ENCODE measurements around the gene JPT2. TPM values are rescaled to one million over a fixed set of nuclear protein-coding genes. Genes with fewer than 3 reads are reported as not detected.
A peak's percentile ranks its signal among the peaks of the same experiment; 100 is the strongest.
"Not testable (repeated sequence)": the region's sequence is repeated elsewhere in the genome, so short reads cannot be mapped to it uniquely, and the experiment has no call there.

Gene JPT2
- total RNA-seq, 2 donors from 2014 or later: 15.5 to 24.4 TPM

GRCh38 chr16:1715220-1715619, 37.1 kb downstream of the JPT2 start:
- Histone ChIP-seq H3K36me3 (replicated peaks in 1 of 2; ENCODE audit: insufficient read depth in 1 of 2, low read depth in 2 of 2) (no peaks in the 10 kb centered on the region), H3K4me1 (peaks cover 5% of the 10 kb centered on the region), H3K4me3 (no peak overlapping the region), H3K27me3 (no peaks in the 10 kb centered on the region), H3K27ac (no peak overlapping the region), H3K9me3 (no peaks in the 10 kb centered on the region)
- no peak for DNase-seq
- 82 to 92% methylated on average over 12 of the region's 12 CpGs for WGBS, 2 donors
- intact Hi-C loops (cut with DNase I): no loop called here
- no peak for ATAC-seq
- TF ChIP-seq CTCF (IDR thresholded peaks at IDR 0.05): no peak

GRCh38 chr16:1718236-1718635, 40.2 kb downstream of the JPT2 start:
- H3K36me3 ChIP-seq (replicated peaks in 1 of 2; ENCODE audit: insufficient read depth in 1 of 2, low read depth in 2 of 2); H3K27me3 ChIP-seq; H3K27ac ChIP-seq; DNase-seq; H3K9me3 ChIP-seq; ATAC-seq; intact Hi-C loops (cut with DNase I); H3K4me3 ChIP-seq: not testable (repeated sequence)
- WGBS, 2 donors: 95 to 97% methylated on average over 10 of the region's 10 CpGs
- peaks cover 20% of the 10 kb centered on the region for H3K4me1 ChIP-seq

GRCh38 chr16:1719559-1720229, 41.6 kb downstream of the JPT2 start:
- H3K27me3 ChIP-seq; H3K4me3 ChIP-seq; intact Hi-C loops (cut with DNase I); ATAC-seq; H3K36me3 ChIP-seq (replicated peaks in 1 of 2; ENCODE audit: insufficient read depth in 1 of 2, low read depth in 2 of 2); H3K9me3 ChIP-seq; H3K27ac ChIP-seq: not testable (repeated sequence)
- peak in 1 of 4 donors; percentile 19 for DNase-seq
- WGBS, 2 donors: 79 to 81% methylated on average over 12 of the region's 12 CpGs
- H3K4me1 ChIP-seq: peaks cover 23% of the 10 kb centered on the region

- H3K9me3 ChIP-seq: no peaks in the 10 kb centered on the region
- peak overlapping the region in 1 of 4 donors; percentile 53 for H3K27ac ChIP-seq
- no peak for DNase-seq
- peaks cover 0 to 3% of the 10 kb centered on the region in 2 donors for H3K36me3 ChIP-seq (replicated peaks in 1 of 2; ENCODE audit: insufficient read depth in 1 of 2, low read depth in 2 of 2)
- no peak overlapping the region for H3K4me3 ChIP-seq
- H3K4me1 ChIP-seq: peaks cover 23% of the 10 kb centered on the region
- H3K27me3 ChIP-seq: no peaks in the 10 kb centered on the region
- intact Hi-C loops (cut with DNase I): no loop called here
- ATAC-seq: no peak
- no peak for TF ChIP-seq CTCF (IDR thresholded peaks at IDR 0.05)
- no peak for TF ChIP-seq POLR2A (IDR thresholded peaks at IDR 0.05)
- WGBS, 2 donors: 90 to 97% methylated on average over 7 to 9 of the region's 9 CpGs
Observed at GRCh38 chr16:1721372-1721771, 43.3 kb downstream of the JPT2 start.

- TF ChIP-seq POLR2A (IDR thresholded peaks at IDR 0.05): no peak
- TF ChIP-seq CTCF (IDR thresholded peaks at IDR 0.05): peak; percentile 32 to 84 (median 62)
- intact Hi-C loops (cut with DNase I): no loop called here
- H3K9me3 ChIP-seq: no peaks in the 10 kb centered on the region
- H3K4me3 ChIP-seq: no peak overlapping the region
- 33 to 42% methylated on average over 6 of the region's 6 CpGs for WGBS, 2 donors
- H3K27me3 ChIP-seq: no peaks in the 10 kb centered on the region
- H3K4me1 ChIP-seq: peaks cover 23% of the 10 kb centered on the region
- DNase-seq (peak; percentile 49 to 62 (median 52)), ATAC-seq (peak; percentile 70)
- H3K36me3 ChIP-seq (replicated peaks in 1 of 2; ENCODE audit: insufficient read depth in 1 of 2, low read depth in 2 of 2): peaks cover 0 to 5% of the 10 kb centered on the region in 2 donors
- H3K27ac ChIP-seq: peak overlapping the region in 1 of 4 donors; percentile 62
Observed at GRCh38 chr16:1723450-1724147, 45.5 kb downstream of the JPT2 start.

All from body of pancreas (tissue), 4 donors.